HG02642 (cell line): ENCODE data around the gene NCR3LG1.

ENCODE experiments used
- ATAC-seq: cut with Tn5 transposase; IDR thresholded peaks from one replicate; pipeline ENCODE4 v1.9.1; 2021; ENCODE audit warnings: mild to moderate bottlenecking; ENCODE audit not compliant: unreplicated experiment, poor library complexity

Gene NCR3LG1, protein sequence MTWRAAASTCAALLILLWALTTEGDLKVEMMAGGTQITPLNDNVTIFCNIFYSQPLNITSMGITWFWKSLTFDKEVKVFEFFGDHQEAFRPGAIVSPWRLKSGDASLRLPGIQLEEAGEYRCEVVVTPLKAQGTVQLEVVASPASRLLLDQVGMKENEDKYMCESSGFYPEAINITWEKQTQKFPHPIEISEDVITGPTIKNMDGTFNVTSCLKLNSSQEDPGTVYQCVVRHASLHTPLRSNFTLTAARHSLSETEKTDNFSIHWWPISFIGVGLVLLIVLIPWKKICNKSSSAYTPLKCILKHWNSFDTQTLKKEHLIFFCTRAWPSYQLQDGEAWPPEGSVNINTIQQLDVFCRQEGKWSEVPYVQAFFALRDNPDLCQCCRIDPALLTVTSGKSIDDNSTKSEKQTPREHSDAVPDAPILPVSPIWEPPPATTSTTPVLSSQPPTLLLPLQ

DNA sequence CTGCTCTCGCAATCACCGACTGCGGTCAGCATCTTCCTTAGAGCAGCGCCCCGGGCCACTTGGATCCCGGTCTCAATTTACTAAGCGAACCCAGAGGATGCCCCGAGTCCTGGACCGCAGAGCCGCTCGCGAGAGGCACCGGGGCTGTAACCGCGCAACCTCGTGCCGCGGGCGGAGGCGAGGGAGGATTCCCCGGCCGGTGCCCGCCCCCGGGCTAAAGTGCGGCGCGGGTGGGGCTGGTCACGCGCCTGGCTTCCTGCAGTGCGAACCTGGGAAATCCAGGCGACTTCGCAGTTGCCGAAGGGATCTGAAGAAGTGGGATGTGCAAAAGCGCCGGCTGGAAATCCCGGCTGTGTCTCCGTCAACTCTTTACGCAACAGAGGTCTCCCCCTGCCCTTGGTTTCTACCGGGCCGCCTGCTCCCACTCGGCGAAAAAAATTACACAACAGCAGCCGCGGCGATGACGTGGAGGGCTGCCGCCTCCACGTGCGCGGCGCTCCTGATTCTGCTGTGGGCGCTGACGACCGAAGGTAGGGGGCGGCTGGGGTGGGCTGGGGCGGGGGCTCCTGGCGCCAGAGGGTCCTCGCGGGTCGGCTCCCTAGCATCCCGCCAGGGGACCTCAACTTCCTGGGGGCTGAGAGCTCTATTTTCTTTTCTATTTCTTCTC lies at the start of gene NCR3LG1:
Gene NCR3LG1, plus strand, starts transcription at position 291 of the 667 bp plus-strand sequence. Its CDS starts 170 bp downstream, at position 461.
- ATAC-seq, result peak; percentile 42

DNA sequence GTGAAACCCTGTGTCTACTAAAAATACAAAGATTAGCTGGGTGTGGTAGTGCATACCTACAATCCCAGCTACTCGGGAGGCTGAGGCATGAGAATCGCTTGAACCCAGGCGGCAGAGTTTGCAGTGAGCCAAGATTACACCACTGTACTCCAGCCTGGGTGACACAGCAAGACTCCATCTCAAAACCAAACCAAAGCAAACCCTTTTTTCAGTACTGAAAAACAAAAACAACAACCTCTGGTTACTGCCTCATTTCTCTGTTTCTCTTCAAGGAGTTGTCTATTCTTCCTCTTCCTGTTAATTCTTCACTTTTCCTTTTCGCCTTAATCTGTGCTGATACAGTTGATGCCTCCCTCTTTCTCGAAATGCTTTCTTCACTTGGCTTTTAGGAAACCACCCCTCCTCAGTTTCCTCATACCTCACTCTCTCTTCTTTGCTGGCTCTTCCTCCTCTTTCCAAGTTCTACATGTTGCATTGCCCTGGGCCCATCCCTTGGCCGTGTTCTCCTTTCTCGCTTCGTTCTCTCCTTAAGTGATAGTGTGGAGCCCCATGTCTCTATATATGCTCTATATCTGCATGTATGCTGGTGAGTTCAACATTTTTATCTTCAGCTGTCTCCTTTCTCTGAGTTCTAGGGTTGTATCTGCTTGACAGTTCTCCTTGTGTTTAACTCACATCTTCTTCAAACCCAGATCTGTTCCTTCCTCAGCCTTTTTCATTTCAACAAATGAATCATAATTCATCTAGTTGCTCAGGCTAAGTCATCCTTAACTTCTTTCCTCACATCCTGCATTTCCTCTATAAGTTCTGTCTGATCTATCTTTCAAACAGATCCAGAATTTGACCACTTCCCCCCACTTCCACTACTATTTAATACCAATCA lies 38.0 kb upstream of the NCR3LG1 start:
- ATAC-seq, result no peak

DNA sequence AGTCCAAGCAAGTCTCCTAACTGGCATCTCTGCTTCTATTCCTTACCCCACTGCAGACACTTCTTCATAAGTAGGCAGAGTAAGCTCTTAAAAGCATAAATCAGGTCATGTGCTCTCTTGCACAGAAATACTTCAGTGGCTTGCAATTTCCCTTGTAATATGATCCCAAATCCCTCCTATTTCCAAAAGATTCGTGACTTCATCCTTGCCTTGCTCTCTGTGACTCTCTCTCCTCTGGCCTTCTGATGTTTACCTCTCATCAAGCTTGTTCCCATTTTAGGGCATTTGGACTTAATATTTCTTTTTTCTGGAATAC lies 37.4 kb upstream of the NCR3LG1 start:
- no peak for ATAC-seq

DNA sequence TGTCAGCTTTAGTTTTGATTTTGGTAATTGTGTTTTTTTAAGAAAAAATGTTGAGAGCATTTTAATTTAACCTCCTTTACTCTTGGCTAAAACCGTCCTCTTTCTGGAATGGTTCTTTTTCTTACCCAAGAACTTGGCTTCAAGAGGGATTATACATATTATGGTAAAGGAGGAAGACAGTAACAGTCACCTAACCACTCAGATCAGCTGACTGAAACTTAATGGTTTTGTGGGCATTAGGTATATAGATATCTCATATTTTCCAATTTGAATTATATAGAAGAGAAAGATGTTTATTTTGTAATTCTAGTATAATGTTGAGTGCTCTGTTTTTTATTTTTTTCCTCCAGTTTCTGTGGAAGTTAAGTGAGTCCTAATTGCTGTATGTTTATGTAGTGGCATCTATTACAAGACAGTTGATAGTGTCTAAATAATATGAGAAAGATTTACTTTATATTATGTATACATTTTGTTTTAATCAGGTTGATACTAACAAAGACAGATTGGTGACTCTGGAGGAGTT lies 36.6 kb upstream of the NCR3LG1 start:
- no peak for ATAC-seq

DNA sequence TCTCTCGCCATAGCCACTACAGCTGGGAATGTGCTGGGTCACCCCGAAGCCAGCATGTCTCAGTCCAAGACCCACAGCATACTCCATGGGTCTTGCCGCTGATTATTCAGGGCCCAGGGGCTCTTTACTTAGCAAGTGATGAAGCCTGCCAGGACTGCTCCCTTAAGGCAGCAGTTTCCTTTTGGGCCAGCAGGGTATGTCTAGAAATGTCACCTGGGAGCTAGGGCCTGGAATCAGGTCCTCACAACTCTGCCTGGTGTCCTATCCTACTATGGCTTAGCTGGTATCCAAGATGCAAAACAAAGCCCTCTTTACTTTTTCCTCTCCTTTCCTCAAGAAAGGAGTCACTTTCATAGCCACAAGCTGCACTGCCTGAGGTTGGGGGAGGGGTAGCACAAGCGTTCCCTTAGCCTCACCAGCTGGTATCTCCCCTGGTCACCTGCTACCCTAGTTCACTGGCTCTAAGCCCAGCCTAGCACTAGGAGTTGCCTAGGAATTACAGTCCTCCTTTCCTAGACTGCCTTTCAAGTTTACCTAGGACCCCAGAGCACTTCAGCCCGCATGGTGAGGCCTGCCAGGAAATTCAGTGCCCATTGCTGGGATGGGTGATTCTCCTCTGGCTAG lies 22.6 kb upstream of the NCR3LG1 start:
- ATAC-seq, result no peak

DNA sequence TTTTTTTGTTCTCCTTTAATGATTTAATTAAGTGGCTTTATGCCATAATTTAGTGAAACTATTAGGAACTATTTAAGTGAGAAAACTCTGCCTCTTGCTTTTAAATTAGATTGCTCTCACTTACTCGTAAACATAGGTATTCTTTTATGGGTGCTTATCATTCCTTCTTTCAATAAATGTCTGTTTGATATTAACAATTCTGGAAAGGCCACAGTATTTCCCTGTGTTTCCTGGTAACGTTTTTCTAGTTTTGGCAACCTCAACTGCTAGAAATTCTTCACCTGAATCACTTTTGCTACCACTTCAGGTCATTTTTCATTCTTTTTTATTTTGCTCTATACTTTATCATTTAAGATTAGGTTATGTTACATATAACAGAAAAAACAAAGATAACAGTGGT lies 19.9 kb upstream of the NCR3LG1 start:
- ATAC-seq, result no peak

DNA sequence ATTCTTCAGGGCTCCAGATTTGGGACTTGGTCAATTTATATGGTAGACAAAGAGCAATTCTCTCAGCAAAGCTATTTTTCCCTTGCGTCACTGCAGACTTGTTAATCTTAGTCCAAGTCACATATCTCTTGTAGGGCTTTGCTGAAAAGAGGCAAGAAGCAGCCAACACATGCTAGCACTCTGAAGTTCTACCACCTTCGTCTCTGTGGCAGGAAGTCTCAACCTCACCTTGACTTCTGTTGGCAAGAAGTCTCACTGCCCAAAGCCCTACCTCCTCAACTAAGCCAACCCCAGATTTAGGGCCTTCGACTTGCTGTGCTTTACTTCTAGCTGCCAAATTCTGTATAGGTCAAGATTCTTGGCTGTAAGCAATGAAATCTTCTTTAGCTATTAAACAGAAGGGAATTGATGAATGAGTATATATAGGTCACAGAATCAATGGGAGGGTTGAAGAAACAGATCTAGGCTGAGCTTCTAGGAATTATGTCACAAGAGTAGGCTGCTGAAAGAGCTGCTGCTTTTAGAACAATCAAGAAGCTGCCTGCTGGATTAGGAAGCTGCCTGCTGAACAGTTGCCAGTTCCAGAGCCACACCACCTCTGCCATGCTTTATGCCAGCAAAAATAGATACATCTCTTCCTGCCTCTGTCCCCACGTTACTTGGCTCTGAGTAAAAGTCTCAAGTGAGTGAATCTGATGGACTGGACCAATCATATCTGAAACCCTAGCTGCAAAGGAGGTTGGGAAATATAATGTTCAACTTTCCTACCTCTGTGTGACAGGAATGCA lies 17.6 kb upstream of the NCR3LG1 start:
- ATAC-seq, result no peak

DNA sequence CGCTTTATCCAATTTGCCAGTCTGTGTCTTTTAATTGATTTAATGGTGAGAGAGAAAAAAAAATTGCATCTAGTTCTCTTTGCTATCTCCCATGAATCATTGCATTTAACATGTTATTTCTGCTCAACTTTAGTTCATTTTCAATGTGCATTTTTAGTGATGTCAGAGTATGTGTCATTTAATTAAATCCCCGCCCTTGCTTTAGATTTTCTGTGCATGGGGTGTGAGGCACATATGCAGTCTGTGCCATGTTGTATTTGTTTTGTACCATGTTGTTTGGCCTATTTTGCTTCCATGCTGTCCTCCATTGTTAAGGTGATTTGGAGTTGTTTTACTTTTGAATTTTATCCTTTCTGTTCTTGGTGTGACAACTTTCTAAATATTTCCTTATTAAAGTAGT lies 8.3 kb upstream of the NCR3LG1 start:
- ATAC-seq, result no peak

DNA sequence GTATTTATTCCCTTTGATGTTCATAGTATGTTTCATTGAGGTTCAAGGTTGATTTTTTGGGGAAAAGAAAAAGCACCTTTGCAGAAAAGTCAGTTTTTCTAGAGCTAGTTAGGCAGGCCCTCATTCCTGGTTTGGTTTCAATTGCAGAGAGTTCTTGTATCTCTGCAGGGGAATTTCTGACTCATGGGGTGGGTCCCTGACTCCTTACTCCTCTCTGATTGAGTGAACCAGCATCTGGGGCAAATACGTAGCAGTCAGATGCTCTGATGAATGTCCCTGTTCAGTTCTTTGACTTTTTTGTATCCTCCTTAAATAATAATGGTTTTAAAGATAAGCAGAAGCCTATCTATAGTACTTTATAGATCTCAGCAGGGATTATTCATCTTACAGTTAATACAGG lies 7.7 kb upstream of the NCR3LG1 start:
- no peak for ATAC-seq

DNA sequence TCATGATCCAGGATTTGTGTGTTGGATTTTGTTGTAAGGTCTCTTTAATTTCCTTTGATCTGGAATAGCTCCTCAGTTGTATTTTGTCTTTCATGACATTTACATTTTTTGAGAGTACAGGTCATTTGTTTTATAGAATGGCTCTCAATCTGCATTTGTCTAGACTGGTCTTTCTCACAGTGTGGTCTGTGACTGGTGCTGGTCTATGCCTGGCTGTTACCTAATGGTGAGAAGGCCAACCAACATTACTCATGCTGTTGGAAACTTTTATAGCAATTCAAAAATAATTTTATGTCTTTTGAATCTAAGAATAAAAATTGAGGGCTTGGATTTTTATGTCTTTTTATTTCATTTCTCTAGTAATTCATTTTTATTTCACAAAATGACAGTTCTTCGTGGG lies 3.9 kb upstream of the NCR3LG1 start:
- no peak for ATAC-seq

DNA sequence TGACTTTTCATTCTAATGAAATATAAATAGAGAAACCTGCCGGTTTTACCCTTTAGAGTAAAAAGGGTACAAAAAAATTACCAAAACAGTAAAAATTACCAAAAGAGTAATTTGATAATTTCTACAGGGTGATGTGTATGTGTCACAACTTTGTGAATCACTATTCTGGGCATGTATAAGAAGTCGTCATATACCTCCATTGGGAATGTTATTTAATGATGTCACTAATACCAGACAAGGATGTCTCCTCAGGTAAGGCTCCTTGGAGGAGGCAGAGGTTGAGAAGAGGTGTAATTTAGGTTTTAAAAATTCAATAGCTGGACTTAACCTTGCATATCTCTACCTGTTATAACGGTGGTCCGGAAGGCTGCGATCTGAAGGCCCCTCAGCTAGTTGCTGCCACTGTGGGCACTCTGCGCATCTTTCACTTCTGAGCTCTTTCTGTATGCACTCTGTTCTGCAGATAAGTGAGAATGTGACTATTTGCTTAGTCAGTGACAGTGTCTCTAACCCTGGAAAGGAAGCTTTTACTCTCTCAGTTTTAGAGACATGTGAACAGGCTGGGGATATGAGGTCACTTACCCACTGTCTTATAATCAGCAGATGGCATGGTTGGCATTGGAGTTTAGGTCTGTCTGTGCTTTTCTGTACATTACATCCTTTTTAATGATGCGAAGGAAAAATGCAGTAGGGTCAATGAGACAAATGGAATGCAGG lies 987 bp upstream of the NCR3LG1 start:
- ATAC-seq, result no peak

DNA sequence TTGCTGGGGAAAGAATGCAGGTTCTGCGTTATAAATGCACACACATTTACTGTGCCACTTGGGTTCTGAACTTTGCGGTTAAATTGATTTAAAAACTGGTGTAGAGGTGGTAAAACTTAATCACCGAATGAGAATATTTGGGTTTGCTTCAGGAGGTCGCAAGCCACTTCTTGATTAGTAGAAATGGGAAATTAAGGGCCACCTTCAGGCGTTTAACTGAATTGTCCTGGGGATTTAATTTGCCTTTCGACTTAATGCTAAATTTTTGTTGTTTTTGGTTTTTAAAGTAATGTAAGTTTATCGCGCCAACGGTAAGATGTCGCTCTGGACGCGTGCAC lies 459 bp upstream of the NCR3LG1 start:
- ATAC-seq, result no peak

DNA sequence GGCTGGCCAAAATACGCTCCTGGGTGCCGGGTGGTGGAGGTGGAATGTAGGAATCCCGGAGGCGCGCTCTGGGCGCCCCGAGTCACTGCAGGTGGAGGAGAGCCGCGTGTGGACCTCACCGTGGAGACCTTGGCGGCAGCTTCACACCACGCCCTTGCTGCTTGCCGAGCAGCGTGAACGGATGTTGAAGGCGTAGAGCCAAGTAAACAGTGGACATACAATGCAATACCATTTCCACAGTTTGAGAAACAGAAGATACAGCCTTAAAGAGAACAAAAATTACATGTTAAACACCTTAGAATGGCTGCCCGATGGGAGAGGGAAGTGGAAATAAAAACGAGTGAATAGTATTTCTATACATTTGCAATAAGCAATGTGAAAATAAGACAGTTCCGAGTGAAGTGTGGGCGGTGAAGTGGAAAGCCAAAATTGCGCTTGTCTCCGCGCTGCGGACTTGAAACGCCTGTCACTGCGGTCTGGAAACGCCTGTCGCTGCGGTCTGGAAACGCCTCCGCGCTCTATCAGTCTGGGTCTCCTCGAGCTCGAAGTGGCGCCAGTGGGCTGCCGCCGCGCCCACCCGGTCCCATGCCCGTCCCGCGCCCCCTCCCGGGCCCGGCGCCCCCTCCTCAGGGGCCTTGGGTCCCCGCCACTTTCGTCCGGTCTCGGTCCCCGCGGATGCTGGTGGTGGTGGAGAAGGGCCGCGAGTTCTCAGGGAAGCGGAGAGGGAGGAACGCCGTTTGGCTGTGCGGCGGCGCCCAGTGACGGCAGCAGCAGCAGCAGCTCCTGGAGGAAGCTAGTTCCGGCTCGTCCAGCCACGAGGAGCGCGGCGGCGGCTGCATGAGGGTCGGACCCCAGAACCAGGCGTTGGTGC lies 1.6 kb downstream of the NCR3LG1 start:
- ATAC-seq, result peak; percentile 37

DNA sequence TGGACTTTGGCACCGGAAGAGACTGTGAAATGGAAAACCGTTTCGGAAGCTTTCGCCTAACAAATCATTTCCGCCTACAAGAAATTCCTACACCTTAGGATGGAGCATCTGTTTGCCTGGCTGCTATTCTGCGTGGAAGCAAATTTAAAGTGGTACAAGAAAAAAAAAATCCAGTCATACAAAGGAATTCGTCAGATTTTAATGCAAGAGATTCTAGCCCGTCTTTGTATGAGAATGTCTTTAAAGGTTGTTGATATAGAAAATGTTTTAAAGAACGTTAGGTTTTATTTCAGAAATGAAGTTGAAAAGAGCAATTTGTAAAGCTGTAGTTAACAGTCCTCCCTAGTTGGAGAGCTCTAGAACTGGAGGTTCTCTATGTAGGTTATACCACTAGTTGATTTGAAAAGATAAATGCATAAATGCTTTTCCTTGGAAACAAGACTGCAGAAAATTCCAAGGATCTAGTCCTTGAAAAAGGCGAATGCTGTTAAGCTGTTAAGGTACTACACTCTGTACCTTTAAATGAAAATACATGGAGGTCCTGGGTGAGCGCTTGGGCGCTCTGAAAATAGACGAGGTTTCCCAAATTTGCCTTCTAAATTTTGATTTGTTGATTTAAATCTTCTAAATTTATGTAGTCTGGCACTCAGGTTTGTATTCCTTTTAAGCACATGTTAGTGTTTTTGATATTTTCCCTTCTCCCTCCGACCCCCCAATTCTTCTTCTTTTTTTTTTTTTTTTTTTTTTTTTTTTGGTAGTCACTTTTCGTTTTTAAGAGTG lies 2.4 kb downstream of the NCR3LG1 start:
- no peak for ATAC-seq

DNA sequence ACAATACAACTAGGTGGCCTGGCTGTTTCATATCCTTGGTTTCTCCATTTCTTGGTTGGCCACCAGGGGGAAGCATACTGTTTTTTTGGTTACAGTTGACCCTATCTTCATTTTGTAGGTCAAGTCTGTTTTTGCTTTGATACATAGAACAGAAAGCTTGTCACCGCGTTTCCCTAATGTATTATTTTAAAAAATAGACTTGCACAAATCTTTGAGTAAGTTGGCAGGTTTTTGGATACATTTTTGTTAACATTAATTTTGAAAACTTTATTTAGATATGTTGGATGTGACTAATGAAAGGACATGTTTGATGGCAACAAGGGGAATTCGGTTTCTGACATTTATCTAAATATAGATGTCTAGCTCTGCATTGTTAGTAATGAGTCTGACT lies 3.0 kb downstream of the NCR3LG1 start:
- ATAC-seq, result peak; percentile 41

DNA sequence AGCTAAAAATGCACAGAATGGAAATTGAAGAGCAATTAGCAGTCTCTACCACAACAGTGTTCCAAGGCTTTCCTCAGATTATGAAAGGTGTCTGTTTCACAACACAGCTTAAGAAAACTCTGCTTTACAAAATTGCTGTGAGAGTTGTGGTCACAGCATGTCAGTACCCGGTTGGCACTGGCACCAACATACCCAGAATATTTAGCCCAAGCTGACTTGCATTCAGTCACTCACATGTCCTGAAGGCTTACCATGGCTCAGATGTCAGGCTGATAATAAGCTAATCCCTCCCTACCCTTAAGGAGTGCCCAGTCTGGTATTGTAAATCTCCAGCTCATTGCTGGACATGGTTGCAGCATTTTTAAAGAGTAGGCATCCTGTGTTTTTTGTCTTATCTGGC lies 14.9 kb downstream of the NCR3LG1 start:
- ATAC-seq, result no peak

DNA sequence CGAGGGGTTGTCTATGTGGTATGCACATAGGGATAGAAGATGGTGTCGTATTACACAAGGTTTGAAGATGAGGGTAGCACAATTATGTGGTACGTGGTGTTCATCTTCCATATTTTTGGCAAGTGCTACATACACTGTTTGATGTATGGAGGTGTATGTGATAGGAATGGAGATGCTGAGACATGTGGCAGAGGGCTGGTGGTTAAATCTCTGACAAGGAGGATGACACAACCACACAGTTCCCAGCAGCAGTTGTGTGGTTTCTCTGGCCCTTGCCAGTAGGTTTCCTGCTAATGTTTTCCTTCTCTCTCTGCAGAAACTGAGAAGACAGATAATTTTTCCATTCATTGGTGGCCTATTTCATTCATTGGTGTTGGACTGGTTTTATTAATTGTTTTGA lies 17.0 kb downstream of the NCR3LG1 start:
- ATAC-seq, result no peak
